Skeletal muscle tissue (tissue), 4 donors: ENCODE measurements around the gene CSF1. TPM values are rescaled to one million over a fixed set of nuclear protein-coding genes. Genes with fewer than 3 reads are reported as not detected.

ENCODE experiments used
- H3K27ac ChIP-seq: one replicate; pipeline ENCODE4 v1.7.0; 2013; ENCODE audit warnings: mild to moderate bottlenecking, low read depth, low read length, inconsistent platforms
- H3K27me3 ChIP-seq, 3 donors: one replicate each; pipeline ENCODE4 v1.7.0; 2013; ENCODE audit warnings: low read length in 3 of 3; ENCODE audit not compliant: control insufficient read depth in 3 of 3, insufficient read depth in 3 of 3
- H3K36me3 ChIP-seq, 3 donors: one replicate each; pipeline ENCODE4 v1.7.0; 2013; ENCODE audit warnings: low read length in 3 of 3; ENCODE audit not compliant: control insufficient read depth in 3 of 3, insufficient read depth in 3 of 3
- H3K4me1 ChIP-seq, 3 donors: one replicate each; pipeline ENCODE4 v1.7.0; 2013; ENCODE audit warnings: low read length in 3 of 3, mild to moderate bottlenecking in 3 of 3; ENCODE audit not compliant: control insufficient read depth in 3 of 3, insufficient read depth in 3 of 3
- H3K4me3 ChIP-seq, 3 donors: one replicate each; pipeline ENCODE4 v1.7.0; 2013; ENCODE audit warnings: low read length in 3 of 3
- H3K9ac ChIP-seq, 3 donors: one replicate each; pipeline ENCODE4 v1.7.0; 2013; ENCODE audit warnings: low read length in 3 of 3, mild to moderate bottlenecking in 3 of 3, moderate library complexity in 2 of 3, low read depth in 1 of 3
- H3K9me3 ChIP-seq, 3 donors: one replicate each; pipeline ENCODE4 v1.7.0; 2013; ENCODE audit warnings: low read length in 3 of 3; ENCODE audit not compliant: control insufficient read depth in 3 of 3
- total RNA-seq: library from RNA; depleted of rRNA; stranded (reverse); fragments of >200 nt; gene quantifications from one replicate; pipeline ENCODE4 v1.2.3, GENCODE V29; 2014
- donor health status: Osteomylitis.

Gene CSF1
- total RNA-seq, 1 donor from 2014 or later: 7.3 TPM

DNA sequence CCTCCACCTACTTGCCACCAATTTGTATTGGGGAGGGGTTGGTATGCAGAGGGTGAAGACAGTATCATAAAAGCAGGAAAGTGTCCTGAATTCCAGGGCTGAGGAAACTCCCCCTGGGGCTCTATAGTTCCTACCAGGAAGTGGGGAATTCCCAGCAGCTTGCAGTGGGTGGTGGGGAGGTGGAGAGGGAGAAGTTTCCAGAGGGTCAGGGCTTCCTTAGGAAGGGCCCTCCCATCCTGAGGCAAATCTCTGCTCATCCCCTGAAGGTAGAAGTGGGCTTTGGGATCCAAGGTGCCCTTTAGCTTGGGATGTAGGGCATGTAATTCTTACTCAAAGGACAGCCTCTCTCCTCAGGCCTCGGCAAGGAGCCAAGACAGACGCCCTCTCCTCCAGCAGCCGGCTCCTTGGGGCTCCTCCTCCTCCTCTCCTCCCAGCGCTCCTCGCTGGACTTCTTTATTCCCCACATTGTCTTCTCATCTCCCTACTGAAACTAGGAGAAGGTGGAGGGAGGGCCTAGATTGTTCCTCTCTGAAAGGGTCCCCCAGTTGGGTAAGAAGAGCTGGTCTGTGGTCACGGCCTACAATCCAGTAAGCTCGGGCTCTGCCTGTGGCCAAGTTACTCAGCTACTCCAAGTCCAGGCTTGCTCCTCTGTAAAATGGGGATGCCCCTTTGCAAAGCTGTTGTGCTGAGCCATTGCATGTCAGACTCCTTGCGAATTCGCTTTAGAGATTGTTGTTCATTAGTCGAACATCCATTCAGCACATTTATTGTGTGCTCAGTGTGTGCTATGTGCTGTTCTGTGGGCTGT lies 17.9 kb upstream of the CSF1 start:
- H3K36me3 ChIP-seq: no peaks in the 10 kb centered on the region
- peak overlapping the region in 1 of 3 donors; percentile 3 for H3K9ac ChIP-seq
- peak overlapping the region; percentile 52 for H3K27ac ChIP-seq
- no peaks in the 10 kb centered on the region for H3K9me3 ChIP-seq
- peak overlapping the region in 1 of 3 donors; percentile 41 for H3K4me3 ChIP-seq
- no peaks in the 10 kb centered on the region for H3K27me3 ChIP-seq
- peaks cover 26 to 54% (median 44%) of the 10 kb centered on the region in 3 donors for H3K4me1 ChIP-seq

DNA sequence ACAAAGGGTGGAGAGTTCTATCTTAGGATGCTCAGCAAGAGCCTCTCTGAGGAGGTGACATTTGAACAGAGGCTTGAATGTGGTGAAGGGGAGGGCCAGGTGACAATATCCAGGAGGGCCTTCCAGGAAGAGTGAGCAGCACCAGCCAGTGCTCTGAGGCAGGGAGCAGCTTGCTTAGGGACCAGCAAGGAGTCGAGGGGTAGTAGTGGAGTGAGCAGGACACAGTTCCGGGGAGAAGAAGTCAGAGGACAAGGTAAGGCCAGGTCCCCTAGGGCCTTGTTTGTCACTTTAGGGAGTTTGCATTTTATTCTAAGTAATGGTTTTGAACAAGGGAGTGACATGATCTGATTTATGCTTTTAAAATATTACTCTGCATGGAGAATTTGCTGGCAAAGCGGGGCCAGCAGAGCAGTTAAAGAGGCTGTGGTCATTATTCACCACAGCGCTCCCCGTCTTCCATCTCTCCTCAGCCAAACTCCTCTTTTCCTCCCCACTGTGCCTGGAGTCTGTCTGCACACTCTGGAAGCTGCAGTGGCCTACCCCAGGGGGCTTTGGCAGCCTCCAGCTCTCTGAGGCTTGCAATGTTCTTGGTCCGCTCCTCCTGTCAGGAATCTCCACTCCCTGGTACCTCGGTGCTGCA lies 17.0 kb upstream of the CSF1 start:
- Histone ChIP-seq H3K9me3 (no peaks in the 10 kb centered on the region), H3K27me3 (no peaks in the 10 kb centered on the region), H3K27ac (no peak overlapping the region), H3K4me1 (peaks cover 26 to 54% (median 44%) of the 10 kb centered on the region in 3 donors), H3K4me3 (no peak overlapping the region), H3K9ac (no peak overlapping the region), H3K36me3 (no peaks in the 10 kb centered on the region)

- no peak overlapping the region for H3K4me3 ChIP-seq
- H3K9ac ChIP-seq: no peak overlapping the region
- no peaks in the 10 kb centered on the region for H3K36me3 ChIP-seq
- no peak overlapping the region for H3K27ac ChIP-seq
- H3K27me3 ChIP-seq: no peaks in the 10 kb centered on the region
- H3K4me1 ChIP-seq: peaks cover 26 to 54% (median 44%) of the 10 kb centered on the region in 3 donors
- H3K9me3 ChIP-seq: no peaks in the 10 kb centered on the region
Observed at GRCh38 chr1:109894823-109895719, 15.6 kb upstream of the CSF1 start.

DNA sequence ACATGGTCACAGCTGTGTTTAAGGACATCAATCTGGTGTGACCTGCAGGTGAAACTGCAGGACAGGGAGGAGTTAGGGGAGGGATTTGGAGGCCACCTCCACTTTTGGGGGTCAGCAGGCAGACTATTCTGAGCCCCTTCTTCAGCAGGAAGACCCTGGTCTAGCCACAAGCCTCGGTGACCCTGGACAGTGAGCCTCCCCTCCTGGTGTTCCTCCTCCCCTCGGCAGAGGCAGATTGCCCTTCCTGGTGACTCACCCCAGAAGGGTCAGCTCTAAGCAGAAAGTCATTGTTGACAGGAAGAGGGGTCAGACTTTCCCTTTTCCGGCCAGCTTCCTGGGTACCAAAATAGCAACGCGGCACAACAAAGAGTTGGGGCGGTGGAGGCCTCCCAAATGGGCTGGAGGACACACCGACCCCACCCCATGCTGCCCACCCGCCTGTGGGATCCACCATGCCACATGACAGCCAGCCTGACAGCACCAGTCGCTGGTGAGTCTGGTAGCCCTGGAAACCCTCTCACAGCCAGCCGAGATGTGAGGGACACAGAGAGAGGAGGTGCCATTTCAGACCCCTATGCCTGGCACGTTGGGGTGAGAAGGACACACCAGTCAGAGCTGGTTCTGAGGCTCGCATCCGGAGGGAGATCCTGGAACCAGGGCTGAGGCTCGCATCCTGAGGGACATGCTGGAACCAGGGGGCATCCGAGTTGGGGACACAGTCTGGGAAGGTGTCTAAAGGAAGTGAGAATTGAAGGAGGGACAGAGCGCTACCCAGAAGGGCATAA lies 14.7 kb upstream of the CSF1 start:
- peak overlapping the region; percentile 38 for H3K27ac ChIP-seq
- no peaks in the 10 kb centered on the region for H3K27me3 ChIP-seq
- peak overlapping the region in 1 of 3 donors; percentile 8 for H3K9ac ChIP-seq
- H3K4me3 ChIP-seq: peak overlapping the region in 1 of 3 donors; percentile 14
- peaks cover 26 to 54% (median 44%) of the 10 kb centered on the region in 3 donors for H3K4me1 ChIP-seq
- no peaks in the 10 kb centered on the region for H3K9me3 ChIP-seq
- no peaks in the 10 kb centered on the region for H3K36me3 ChIP-seq

DNA sequence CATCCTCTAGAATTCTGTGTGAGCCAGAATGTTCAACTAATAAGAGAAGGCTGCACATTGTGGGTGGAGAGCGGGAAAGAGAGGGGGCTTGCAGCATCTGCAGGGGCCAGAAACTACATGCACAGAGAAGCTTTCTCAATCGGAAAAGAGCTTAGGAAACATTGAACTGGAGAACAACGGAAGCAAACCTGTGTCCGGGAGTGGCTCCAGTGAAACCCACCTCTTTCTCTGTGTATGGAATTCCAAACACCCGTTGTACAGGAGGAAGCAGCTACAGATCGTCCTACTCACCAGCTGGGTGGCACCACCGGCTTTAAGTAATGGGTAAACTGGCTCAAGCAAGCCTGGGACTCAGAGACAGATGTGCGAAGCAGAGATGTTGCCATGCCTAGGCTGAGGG lies 14.0 kb upstream of the CSF1 start:
- no peak overlapping the region for H3K27ac ChIP-seq
- no peak overlapping the region for H3K9ac ChIP-seq

GRCh38 chr1:109897259-109897955 lies 13.2 kb upstream of the CSF1 start:
- Histone ChIP-seq H3K4me3 (no peak overlapping the region), H3K27ac (no peak overlapping the region), H3K9ac (no peak overlapping the region), H3K9me3 (no peaks in the 10 kb centered on the region), H3K27me3 (no peaks in the 10 kb centered on the region), H3K36me3 (no peaks in the 10 kb centered on the region), H3K4me1 (peaks cover 14 to 41% (median 33%) of the 10 kb centered on the region in 3 donors)

More for the DNA sequence above, 14.0 kb upstream of the CSF1 start:
- Histone ChIP-seq H3K4me3 (no peak overlapping the region), H3K36me3 (no peaks in the 10 kb centered on the region), H3K27me3 (no peaks in the 10 kb centered on the region), H3K9me3 (no peaks in the 10 kb centered on the region), H3K4me1 (peaks cover 22 to 48% (median 37%) of the 10 kb centered on the region in 3 donors)

DNA sequence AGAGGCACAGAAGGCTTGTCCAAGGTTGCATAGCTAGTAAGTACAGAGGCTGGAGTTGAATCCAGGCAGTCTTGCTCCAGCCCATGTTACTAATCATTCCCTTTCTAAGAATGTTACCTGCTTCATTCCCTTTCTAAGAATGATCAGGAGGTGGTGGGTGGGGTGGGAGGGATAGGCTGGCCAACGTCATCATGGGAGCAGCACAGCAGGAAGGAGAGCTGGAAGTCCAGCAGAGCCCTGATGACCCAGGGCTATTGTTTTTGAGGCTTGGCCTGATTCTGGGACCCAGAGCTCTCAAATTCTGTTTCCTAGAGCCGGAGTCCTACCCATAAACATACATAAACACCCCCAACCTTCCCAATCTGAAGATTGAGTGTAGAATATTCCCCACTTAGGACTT lies 11.8 kb upstream of the CSF1 start:
- Histone ChIP-seq H3K27ac (no peak overlapping the region), H3K36me3 (no peaks in the 10 kb centered on the region), H3K4me3 (no peak overlapping the region), H3K9me3 (no peaks in the 10 kb centered on the region), H3K27me3 (no peaks in the 10 kb centered on the region), H3K9ac (no peak overlapping the region), H3K4me1 (peaks cover 11 to 34% (median 23%) of the 10 kb centered on the region in 3 donors)

DNA sequence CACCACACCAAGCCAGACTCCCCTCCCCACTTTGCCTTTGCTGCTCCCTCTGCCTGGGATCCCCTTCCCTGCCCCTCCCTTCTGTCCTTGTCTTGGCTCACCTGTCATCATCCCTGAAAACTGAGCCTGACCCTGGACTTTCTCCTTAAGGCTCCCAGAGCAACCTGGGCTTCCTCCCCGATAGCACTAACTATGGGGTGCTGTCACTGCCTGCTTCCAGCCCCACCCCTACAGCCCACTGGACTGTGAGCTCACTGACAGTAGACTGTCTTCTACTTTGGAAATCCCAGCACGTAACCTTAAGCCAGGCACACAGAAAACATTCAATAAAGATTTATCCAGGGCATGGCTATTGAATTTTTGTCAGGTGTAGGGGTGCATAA lies 9.5 kb upstream of the CSF1 start:
- Histone ChIP-seq H3K9ac (no peak overlapping the region), H3K27me3 (no peaks in the 10 kb centered on the region), H3K4me1 (peaks cover 9 to 23% (median 15%) of the 10 kb centered on the region in 3 donors), H3K36me3 (no peaks in the 10 kb centered on the region), H3K9me3 (no peaks in the 10 kb centered on the region), H3K27ac (no peak overlapping the region), H3K4me3 (no peak overlapping the region)
